Right renal cortex interstitium (tissue), 3 donors: ENCODE results near the gene AQP9. TPM values are rescaled to one million over a fixed set of nuclear protein-coding genes. Genes with fewer than 3 reads are reported as not detected.
A peak's percentile ranks its signal among the peaks of the same experiment; 100 is the strongest.

Experiments
- DNase-seq, 3 donors: peaks; one replicate each; pipeline ENCODE4 v3.0.0-alpha.2; 2013; ENCODE audit warnings: low read depth in 3 of 3, low spot score in 2 of 3
- polyA plus RNA-seq, 3 donors: library from polyadenylated mRNA; unstranded; fragments of 120-200 nt; gene quantifications; one replicate each; pipeline ENCODE4 v1.2.1, GENCODE V29; 2013; ENCODE audit not compliant: insufficient read length in 3 of 3

Gene AQP9
- polyA plus RNA-seq, 3 donors, result 0.08 to 0.19 (median 0.18) TPM

GRCh38 chr15:58139276-58139988 is 1.3 kb downstream of the AQP9 start:
- DNase-seq, result no peak

GRCh38 chr15:58139989-58140522 is 1.9 kb downstream of the AQP9 start:
- no peak for DNase-seq

- DNase-seq, result no peak
Observed at GRCh38 chr15:58141894-58142293, 3.7 kb downstream of the AQP9 start.

- DNase-seq, result no peak
Observed at GRCh38 chr15:58142827-58143461, 4.8 kb downstream of the AQP9 start.

GRCh38 chr15:58145606-58146005 is 7.4 kb downstream of the AQP9 start:
- no peak for DNase-seq

- no peak for DNase-seq
Observed at GRCh38 chr15:58146211-58146610, 8.0 kb downstream of the AQP9 start.

GRCh38 chr15:58146749-58147148 is 8.6 kb downstream of the AQP9 start:
- peak in 2 of 3 donors; percentile 41 to 49 for DNase-seq

- DNase-seq, result peak; percentile 41 to 54 (median 45)
Observed at GRCh38 chr15:58147171-58147611, 9.0 kb downstream of the AQP9 start.

GRCh38 chr15:58148120-58148519 is 9.9 kb downstream of the AQP9 start:
- no peak for DNase-seq

- no peak for DNase-seq
Observed at GRCh38 chr15:58148633-58149445, 10.7 kb downstream of the AQP9 start.

GRCh38 chr15:58154769-58155168 is 16.6 kb downstream of the AQP9 start:
- DNase-seq, result no peak

- DNase-seq, result no peak
Observed at GRCh38 chr15:58159827-58160386, 21.7 kb downstream of the AQP9 start.

- no peak for DNase-seq
Observed at GRCh38 chr15:58161436-58161930, 23.3 kb downstream of the AQP9 start.

GRCh38 chr15:58163985-58164384 is 25.8 kb downstream of the AQP9 start:
- no peak for DNase-seq

- no peak for DNase-seq
Observed at GRCh38 chr15:58164926-58165325, 26.7 kb downstream of the AQP9 start.

GRCh38 chr15:58165661-58166060 is 27.5 kb downstream of the AQP9 start:
- DNase-seq, result no peak

GRCh38 chr15:58167095-58167691 is 29.0 kb downstream of the AQP9 start:
- no peak for DNase-seq

GRCh38 chr15:58169934-58170333 is 31.8 kb downstream of the AQP9 start:
- DNase-seq, result no peak

GRCh38 chr15:58171476-58172061 is 33.4 kb downstream of the AQP9 start:
- DNase-seq, result no peak

GRCh38 chr15:58174709-58175108 is 36.5 kb downstream of the AQP9 start:
- DNase-seq, result no peak
